Ovary (tissue), 9 donors: ENCODE data around the gene SLC30A5. TPM values are rescaled to one million over a fixed set of nuclear protein-coding genes. Genes with fewer than 3 reads are reported as not detected.
"Not testable (repeated sequence)": the region's sequence is repeated elsewhere in the genome, so short reads cannot be mapped to it uniquely, and the experiment has no call there.

Experiments
- DNase-seq, 5 donors: peaks; one replicate each; pipeline ENCODE4 v3.0.0-alpha.2; 2019 to 2020
- H3K27ac ChIP-seq, 2 donors: fragments of 200-600 bp; one replicate each; pipeline versions ENCODE4 v1.5.1 to v1.8.0; 2019 to 2022
- H3K27me3 ChIP-seq: fragments of 200-600 bp; one replicate; pipeline ENCODE4 v1.8.0; 2022
- H3K36me3 ChIP-seq: fragments of 200-600 bp; sonication (generic); one replicate; pipeline ENCODE4 v1.5.1; 2019
- H3K4me1 ChIP-seq: one replicate; pipeline ENCODE4 v1.8.1; 2013; ENCODE audit warnings: mild to moderate bottlenecking, moderate library complexity; ENCODE audit not compliant: insufficient read depth
- H3K4me3 ChIP-seq: fragments of 200-600 bp; sonication (generic); one replicate; pipeline ENCODE4 v1.5.1; 2017
- H3K9me3 ChIP-seq, 2 donors: fragments of 200-600 bp in 1 of 2; sonication (generic) in 1 of 2; one replicate each; pipeline versions ENCODE4 v1.5.1 to v1.8.1; 2013 to 2019; ENCODE audit warnings: mild to moderate bottlenecking in 1 of 2, moderate library complexity in 1 of 2
- CTCF ChIP-seq, 3 donors: fragments of 450-650 bp in 2 of 3; fragments of 200-600 bp in 1 of 3; IDR thresholded peaks; one replicate each; pipeline versions ENCODE4 v1.5.1 to v1.8.0; 2016 to 2022; ENCODE audit warnings: antibody characterized with exemption in 3 of 3, mild to moderate bottlenecking in 1 of 3
- EP300 ChIP-seq: sonication (generic); formaldehyde crosslinking; IDR thresholded peaks from one replicate; pipeline ENCODE4 v1.6.1; 2017; ENCODE audit warnings: antibody characterized with exemption
- POLR2A ChIP-seq: fragments of 450-650 bp; IDR thresholded peaks from one replicate; pipeline ENCODE4 v1.6.1; 2017; ENCODE audit warnings: antibody characterized with exemption, mild to moderate bottlenecking, moderate library complexity
- WGBS, 3 donors: extraction: QIAGEN DNeasy Blood & Tissue Kit in 1 of 3; methylation state at CpG; one replicate each; pipeline versions ENCODE4 v1.1.5 to v1.1.7; 2013 to 2017; 5-methylcytosine and 5-hydroxymethylcytosine counted together
- intact Hi-C, 4 donors: fragments of 100-400 bp; cut with DNase I; formaldehyde crosslinking; loops; one replicate each; pipeline versions ENCODE4 v1.11.0 to v1.15.1; 2022 to 2023
- polyA plus RNA-seq, 2 donors: library from polyadenylated mRNA; stranded (reverse); fragments of 200-250 nt in 1 of 2; fragments of 350-450 nt in 1 of 2; fragmentation: Illumina TruSeq in 1 of 2; extraction: RNeasy Lipid Tissue Mini Kit (QIAGEN cat#74804) in 1 of 2; gene quantifications; one replicate each; pipeline ENCODE4 v1.2.3, GENCODE V29; 2013 to 2014
- total RNA-seq, 7 donors: library from RNA; depleted of rRNA in 2 of 7; stranded (reverse); fragments of >200 nt in 2 of 7; fragmentation: NEBNext Ultra II Directional in 3 of 7; extraction: Animal tissue kit (Norgen Biotek cat#: 25700) in 3 of 7; gene quantifications; one replicate each; pipeline versions ENCODE4 v1.1.0 to v1.2.4, GENCODE V29; 2016 to 2023
- donor health status: DM: no; HTN: no; CAD: no; lungs with moderate emphysema.
- donor health status: DM: no; HTN: no; CAD: no.
- donor health status: Bipolar disorder and iron deficiency.
- donor health status: DM: yes; HTN: yes; CAD: no.
- donor health status: DM: no; HTN: no; CAD: no.
- donor health status: DM: yes; HTN: yes; CAD: no.

SLC30A5 gene
- total and polyA plus RNA-seq, 9 donors: 25.6 to 61.5 (median 46.2) TPM

- Histone ChIP-seq H3K36me3 (no peaks in the 10 kb centered on the region), H3K9me3 (no peaks in the 10 kb centered on the region), H3K27ac (no peak overlapping the region), H3K4me3 (no peak overlapping the region), H3K27me3 (no peaks in the 10 kb centered on the region), H3K4me1 (no peaks in the 10 kb centered on the region)
- no peak for TF ChIP-seq CTCF (IDR thresholded peaks at IDR 0.05)
- no peak for TF ChIP-seq EP300
- no peak for TF ChIP-seq POLR2A
- intact Hi-C loops: no loop called here
- no peak for DNase-seq
Observed at GRCh38 chr5:69083412-69083811, 10.4 kb upstream of the SLC30A5 start.

- Histone ChIP-seq H3K9me3 (no peaks in the 10 kb centered on the region), H3K4me1 (no peaks in the 10 kb centered on the region), H3K27me3 (no peaks in the 10 kb centered on the region), H3K27ac (no peak overlapping the region), H3K36me3 (no peaks in the 10 kb centered on the region), H3K4me3 (no peak overlapping the region)
- 42 to 46% (median 45%) methylated on average over 3 of the region's 3 CpGs for WGBS, 3 donors
- DNase-seq: no peak
- intact Hi-C loops: no loop called here
- TF ChIP-seq EP300 (no peak), POLR2A (no peak), CTCF (IDR thresholded peaks at IDR 0.05) (no peak)
Observed at GRCh38 chr5:69084195-69084594, 9.6 kb upstream of the SLC30A5 start.

GRCh38 chr5:69084903-69085302 lies 8.9 kb upstream of the SLC30A5 start:
- Histone ChIP-seq H3K27me3 (no peaks in the 10 kb centered on the region), H3K9me3 (no peaks in the 10 kb centered on the region), H3K4me3 (no peak overlapping the region), H3K36me3 (no peaks in the 10 kb centered on the region), H3K27ac (no peak overlapping the region), H3K4me1 (no peaks in the 10 kb centered on the region)
- TF ChIP-seq CTCF (IDR thresholded peaks at IDR 0.05): no peak
- no peak for DNase-seq
- intact Hi-C loops: no loop called here
- WGBS, 3 donors: 78 to 90% (median 84%) methylated on average over 2 of the region's 2 CpGs

- H3K4me1 ChIP-seq: no peaks in the 10 kb centered on the region
- no peak overlapping the region for H3K27ac ChIP-seq
- TF ChIP-seq POLR2A: no peak
- no peak for TF ChIP-seq CTCF (IDR thresholded peaks at IDR 0.05)
- no peak for TF ChIP-seq EP300
- intact Hi-C loops: no loop called here
- no peak overlapping the region for H3K4me3 ChIP-seq
- no peaks in the 10 kb centered on the region for H3K27me3 ChIP-seq
- no peaks in the 10 kb centered on the region for H3K36me3 ChIP-seq
- 88 to 95% (median 89%) methylated on average over 5 of the region's 5 CpGs for WGBS, 3 donors
- no peaks in the 10 kb centered on the region for H3K9me3 ChIP-seq
- no peak for DNase-seq
Observed at GRCh38 chr5:69086206-69086605, 7.6 kb upstream of the SLC30A5 start.

- DNase-seq, H3K27ac ChIP-seq, intact Hi-C loops, H3K4me1 ChIP-seq, H3K27me3 ChIP-seq, H3K4me3 ChIP-seq, H3K9me3 ChIP-seq, H3K36me3 ChIP-seq: not testable (repeated sequence)
- 83 to 95% (median 94%) methylated on average over 7 of the region's 7 CpGs for WGBS, 3 donors
Observed at GRCh38 chr5:69088006-69088405, 5.8 kb upstream of the SLC30A5 start.
